Spleen (tissue), 11 donors: Measurements from ENCODE around the gene GOLT1B. TPM values are rescaled to one million over a fixed set of nuclear protein-coding genes. Genes with fewer than 3 reads are reported as not detected.
"Not testable (repeated sequence)": the region's sequence is repeated elsewhere in the genome, so short reads cannot be mapped to it uniquely, and the experiment has no call there.

ENCODE experiments used
- DNase-seq: peaks from one replicate; pipeline ENCODE4 v3.0.0-alpha.2; 2020
- H3K27ac ChIP-seq, 8 donors: fragments of 200-600 bp; sonication (generic) in 7 of 8; 1 replicate in 4 of 8; 2 replicates in 4 of 8; pipeline versions ENCODE4 v1.5.0 to v1.8.0; 2016 to 2021; ENCODE audit warnings: inconsistent platforms in 4 of 8, mild to moderate bottlenecking in 4 of 8, moderate library complexity in 1 of 8
- H3K27me3 ChIP-seq, 7 donors: fragments of 200-600 bp; sonication (generic) in 6 of 7; replicated peaks in 1 of 7; 1 replicate in 4 of 7; 2 replicates in 3 of 7; pipeline versions ENCODE4 v1.5.0 to v1.8.0; 2016 to 2021; ENCODE audit warnings: inconsistent platforms in 3 of 7, mild to moderate bottlenecking in 1 of 7
- H3K36me3 ChIP-seq, 6 donors: fragments of 200-600 bp; sonication (generic) in 5 of 6; 1 replicate in 4 of 6; 2 replicates in 2 of 6; pipeline versions ENCODE4 v1.5.0 to v1.8.0; 2016 to 2021; ENCODE audit warnings: inconsistent platforms in 2 of 6
- H3K4me1 ChIP-seq, 6 donors: fragments of 200-600 bp; sonication (generic) in 5 of 6; 1 replicate in 3 of 6; 2 replicates in 3 of 6; pipeline versions ENCODE4 v1.5.0 to v1.8.0; 2016 to 2021; ENCODE audit warnings: inconsistent platforms in 3 of 6
- H3K4me3 ChIP-seq, 8 donors: fragments of 200-600 bp; sonication (generic) in 7 of 8; 1 replicate in 4 of 8; 2 replicates in 4 of 8; pipeline versions ENCODE4 v1.5.0 to v1.8.0; 2016 to 2021; ENCODE audit warnings: inconsistent platforms in 4 of 8, mild to moderate bottlenecking in 4 of 8, moderate library complexity in 2 of 8
- H3K9me3 ChIP-seq, 8 donors: fragments of 200-600 bp; sonication (generic) in 7 of 8; 1 replicate in 4 of 8; 2 replicates in 4 of 8; pipeline versions ENCODE4 v1.5.0 to v1.8.0; 2016 to 2021; ENCODE audit warnings: inconsistent platforms in 4 of 8
- POLR2A ChIP-seq, 3 donors: fragments of 450-650 bp; IDR thresholded peaks; one replicate each; pipeline ENCODE4 v1.5.1; 2017; ENCODE audit warnings: antibody characterized with exemption in 3 of 3, mild to moderate bottlenecking in 1 of 3
- POLR2AphosphoS5 ChIP-seq, 3 donors: sonication (generic); formaldehyde crosslinking; IDR thresholded peaks; one replicate each; pipeline ENCODE4 v1.5.1; 2017; ENCODE audit warnings: antibody characterized with exemption in 3 of 3
- WGBS, 5 donors: extraction: QIAGEN DNeasy Blood & Tissue Kit in 3 of 5; methylation state at CpG; one replicate each; pipeline versions ENCODE4 v1.1.5 to v1.1.7; 2013 to 2018; 5-methylcytosine and 5-hydroxymethylcytosine counted together
- intact Hi-C: fragments of 100-400 bp; cut with DNase I; formaldehyde crosslinking; loops from one replicate; pipeline ENCODE4 v1.15.0; 2023; ENCODE audit warnings: low total_unique reads
- polyA plus RNA-seq, 3 donors: library from polyadenylated mRNA; stranded (reverse); fragments of 200-250 nt; gene quantifications; one replicate each; pipeline ENCODE4 v1.2.1, GENCODE V29; 2013
- total RNA-seq, 7 donors: library from RNA; depleted of rRNA in 3 of 7; stranded (reverse); fragments of >200 nt in 3 of 7; fragmentation: NEBNext Ultra II Directional in 4 of 7; extraction: Animal tissue kit (Norgen Biotek cat#: 25700) in 4 of 7; gene quantifications; one replicate each; pipeline versions ENCODE4 v1.1.0 to v1.2.1, GENCODE V29; 2016 to 2021
- TF ChIP-seq, protein P1 (sequence below), 11 experiments: fragments of 200-600 bp in 7 of 11; fragments of 450-650 bp in 4 of 11; sonication (generic) in 4 of 11; IDR thresholded peaks in 8 of 11; conservative IDR thresholded peaks in 3 of 11; 1 replicate in 7 of 11; 2 replicates in 4 of 11; pipeline versions ENCODE4 v1.4.0 to v1.8.0; 2016 to 2021; ENCODE audit warnings: antibody characterized with exemption in 11 of 11, inconsistent platforms in 4 of 11, mild to moderate bottlenecking in 1 of 11
- donor health status: healthy with polysubstance abuse.
- donor health status: DM: no; HTN: no; CAD: no; lungs with moderate emphysema.
- donor health status: DM: no; HTN: no; CAD: no.
- donor health status: Bipolar disorder and iron deficiency.
- donor health status: healthy.
- donor health status: DM: no; HTN: no; CAD: no.
- donor health status: DM: yes; HTN: yes; CAD: no.

The GOLT1B gene
- total and polyA plus RNA-seq, 10 donors = 14.1 to 39.6 (median 25.2) TPM

DNA sequence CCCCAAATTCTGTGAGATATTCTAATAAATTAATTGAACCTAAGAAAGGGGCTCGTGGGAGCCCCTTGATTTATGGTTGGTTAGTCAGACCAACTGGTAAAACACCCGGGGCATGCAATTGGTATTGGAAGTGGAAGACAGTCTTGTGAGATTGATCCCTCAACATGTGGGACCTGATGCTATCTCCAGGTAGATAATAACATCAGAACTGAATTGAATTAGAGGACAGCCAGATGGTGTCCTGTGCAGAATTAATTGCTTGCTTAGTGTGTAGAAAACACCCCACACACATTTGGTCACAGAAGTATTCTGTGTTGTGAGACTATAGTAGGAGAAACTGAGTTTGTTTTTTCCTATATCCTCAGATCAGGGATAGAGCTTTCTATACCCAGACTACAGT, 42.1 kb upstream of the GOLT1B start:
- Histone ChIP-seq H3K4me3 (no peak overlapping the region), H3K27ac (no peak overlapping the region), H3K9me3 (no peaks in the 10 kb centered on the region), H3K36me3 (peaks cover 0 to 100% (median 81%) of the 10 kb centered on the region in 6 donors), H3K27me3 (no peaks in the 10 kb centered on the region), H3K4me1 (peaks cover 0 to 17% (median 0%) of the 10 kb centered on the region in 6 donors)
- intact Hi-C loops = no loop called here
- no peak for DNase-seq
- TF ChIP-seq, protein P1, sequence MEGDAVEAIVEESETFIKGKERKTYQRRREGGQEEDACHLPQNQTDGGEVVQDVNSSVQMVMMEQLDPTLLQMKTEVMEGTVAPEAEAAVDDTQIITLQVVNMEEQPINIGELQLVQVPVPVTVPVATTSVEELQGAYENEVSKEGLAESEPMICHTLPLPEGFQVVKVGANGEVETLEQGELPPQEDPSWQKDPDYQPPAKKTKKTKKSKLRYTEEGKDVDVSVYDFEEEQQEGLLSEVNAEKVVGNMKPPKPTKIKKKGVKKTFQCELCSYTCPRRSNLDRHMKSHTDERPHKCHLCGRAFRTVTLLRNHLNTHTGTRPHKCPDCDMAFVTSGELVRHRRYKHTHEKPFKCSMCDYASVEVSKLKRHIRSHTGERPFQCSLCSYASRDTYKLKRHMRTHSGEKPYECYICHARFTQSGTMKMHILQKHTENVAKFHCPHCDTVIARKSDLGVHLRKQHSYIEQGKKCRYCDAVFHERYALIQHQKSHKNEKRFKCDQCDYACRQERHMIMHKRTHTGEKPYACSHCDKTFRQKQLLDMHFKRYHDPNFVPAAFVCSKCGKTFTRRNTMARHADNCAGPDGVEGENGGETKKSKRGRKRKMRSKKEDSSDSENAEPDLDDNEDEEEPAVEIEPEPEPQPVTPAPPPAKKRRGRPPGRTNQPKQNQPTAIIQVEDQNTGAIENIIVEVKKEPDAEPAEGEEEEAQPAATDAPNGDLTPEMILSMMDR (IDR thresholded peaks at IDR 0.05 in 8 of 11, conservative IDR thresholded peaks at IDR 0.05 in 3 of 11) = no peak
- TF ChIP-seq POLR2A (IDR thresholded peaks at IDR 0.05) (no peak), POLR2AphosphoS5 (IDR thresholded peaks at IDR 0.05) (no peak)
- WGBS, 5 donors = 88 to 98% (median 95%) methylated on average over 2 of the region's 2 CpGs

DNA sequence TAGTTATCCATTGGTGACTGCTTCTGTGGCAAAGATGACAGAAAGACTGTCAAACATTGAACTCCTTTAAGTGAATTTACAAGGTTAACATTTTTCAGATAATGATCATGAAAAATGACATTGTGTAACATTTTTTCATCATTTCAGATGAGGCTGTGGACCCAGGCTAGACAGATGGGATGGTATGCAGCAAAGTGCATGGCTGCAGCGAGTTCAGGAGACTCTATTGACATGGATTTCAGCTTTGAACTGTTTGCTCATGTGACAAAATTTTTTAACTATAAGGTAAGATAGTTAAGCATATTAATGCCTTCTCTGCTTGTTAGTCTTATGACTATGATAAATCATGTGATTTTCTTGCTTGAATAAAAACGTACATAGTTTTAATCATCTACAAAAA, 34.3 kb upstream of the GOLT1B start:
- H3K9me3 ChIP-seq, H3K4me1 ChIP-seq, H3K4me3 ChIP-seq, intact Hi-C loops, DNase-seq, H3K27ac ChIP-seq, H3K27me3 ChIP-seq: not testable (repeated sequence)
- peaks cover 0 to 93% (median 63%) of the 10 kb centered on the region in 6 donors for H3K36me3 ChIP-seq
- WGBS, 5 donors = 89 to 95% (median 90%) methylated on average over 2 of the region's 2 CpGs

DNA sequence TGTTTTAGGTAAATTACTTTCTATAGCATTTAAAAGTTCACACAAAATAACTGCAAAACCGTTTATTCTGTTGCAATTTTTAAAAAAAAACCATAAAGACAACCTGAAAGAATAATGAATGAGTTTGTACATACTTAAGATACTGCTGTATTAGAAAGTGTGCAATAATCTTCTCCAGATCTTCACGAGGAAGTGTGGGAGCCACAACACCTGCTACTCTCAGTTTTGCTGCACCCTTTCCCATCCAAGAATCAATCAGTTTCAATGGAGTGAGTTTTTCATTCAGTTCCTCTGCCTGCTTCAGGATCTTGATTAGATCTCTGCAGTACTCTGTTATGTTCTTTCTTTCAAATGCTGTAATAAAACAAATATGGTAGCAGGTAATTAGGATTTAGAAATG, 30.3 kb upstream of the GOLT1B start:
- intact Hi-C loops = no loop called here
- H3K4me3 ChIP-seq = no peak overlapping the region
- TF ChIP-seq, protein P1 (IDR thresholded peaks at IDR 0.05 in 8 of 11, conservative IDR thresholded peaks at IDR 0.05 in 3 of 11) = no peak
- no peak for TF ChIP-seq POLR2A (IDR thresholded peaks at IDR 0.05)
- no peak for TF ChIP-seq POLR2AphosphoS5 (IDR thresholded peaks at IDR 0.05)
- H3K27me3 ChIP-seq = no peaks in the 10 kb centered on the region
- no peak overlapping the region for H3K27ac ChIP-seq
- 72 to 81% (median 77%) methylated on average over 2 of the region's 2 CpGs for WGBS, 5 donors
- no peak for DNase-seq
- H3K36me3 ChIP-seq = peaks cover 0 to 97% (median 77%) of the 10 kb centered on the region in 6 donors
- H3K4me1 ChIP-seq = no peaks in the 10 kb centered on the region
- no peaks in the 10 kb centered on the region for H3K9me3 ChIP-seq

DNA sequence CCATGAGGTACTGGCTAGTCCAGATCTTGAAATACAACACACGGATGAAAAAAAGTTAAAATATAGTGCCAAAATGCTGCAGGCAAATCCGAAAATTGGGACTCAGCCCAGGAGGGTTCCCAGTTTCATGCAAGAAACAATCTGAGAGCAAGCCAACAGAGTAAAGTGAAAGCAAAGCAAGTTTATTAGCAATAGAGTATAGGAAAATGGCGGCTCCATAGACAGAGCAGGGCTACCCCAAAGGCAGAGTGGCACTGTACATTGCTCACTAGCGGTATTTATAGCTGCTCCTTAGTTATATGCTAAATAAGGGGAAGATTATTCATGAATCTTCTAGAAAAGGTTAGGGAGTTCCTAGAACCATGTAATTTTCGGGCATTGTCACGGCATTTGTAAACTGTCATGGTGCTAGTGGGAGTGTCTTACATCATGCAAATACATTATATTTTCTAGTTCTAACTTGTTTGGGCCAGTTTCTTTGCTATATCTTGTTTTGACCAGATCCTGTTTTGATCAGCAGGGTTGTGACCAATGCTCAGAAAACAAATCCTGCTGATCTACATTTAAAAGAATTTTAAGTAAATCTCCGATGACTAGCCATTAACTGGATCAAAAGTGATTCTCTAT, 29.3 kb upstream of the GOLT1B start:
- H3K9me3 ChIP-seq = no peaks in the 10 kb centered on the region
- no peak for DNase-seq
- H3K27ac ChIP-seq = no peak overlapping the region
- H3K27me3 ChIP-seq = no peaks in the 10 kb centered on the region
- no peak overlapping the region for H3K4me3 ChIP-seq
- no peaks in the 10 kb centered on the region for H3K4me1 ChIP-seq
- intact Hi-C loops = no loop called here
- H3K36me3 ChIP-seq = peaks cover 0 to 98% (median 83%) of the 10 kb centered on the region in 6 donors
- no peak for TF ChIP-seq POLR2AphosphoS5 (IDR thresholded peaks at IDR 0.05)
- TF ChIP-seq POLR2A (IDR thresholded peaks at IDR 0.05) = no peak
- TF ChIP-seq, protein P1 (IDR thresholded peaks at IDR 0.05 in 8 of 11, conservative IDR thresholded peaks at IDR 0.05 in 3 of 11) = no peak
- WGBS, 5 donors = 96 to 98% (median 97%) methylated on average over 7 of the region's 7 CpGs
